Measurements from ENCODE around the gene SRC. TPM values are rescaled to one million over a fixed set of nuclear protein-coding genes. Genes with fewer than 3 reads are reported as not detected.

The SRC gene
- total RNA-seq, 2 donors from 2014 or later: 102 to 123 TPM

GRCh38 chr20:37309936-37310590 is 35.9 kb upstream of the SRC start:
- no peaks in the 10 kb centered on the region for H3K27me3 ChIP-seq
- DNase-seq: no peak
- H3K9me3 ChIP-seq: no peaks in the 10 kb centered on the region
- no peak overlapping the region for H3K4me3 ChIP-seq
- no peak overlapping the region for H3K27ac ChIP-seq
- intact Hi-C loops (cut with DNase I): no loop called here
- TF ChIP-seq, protein P1, sequence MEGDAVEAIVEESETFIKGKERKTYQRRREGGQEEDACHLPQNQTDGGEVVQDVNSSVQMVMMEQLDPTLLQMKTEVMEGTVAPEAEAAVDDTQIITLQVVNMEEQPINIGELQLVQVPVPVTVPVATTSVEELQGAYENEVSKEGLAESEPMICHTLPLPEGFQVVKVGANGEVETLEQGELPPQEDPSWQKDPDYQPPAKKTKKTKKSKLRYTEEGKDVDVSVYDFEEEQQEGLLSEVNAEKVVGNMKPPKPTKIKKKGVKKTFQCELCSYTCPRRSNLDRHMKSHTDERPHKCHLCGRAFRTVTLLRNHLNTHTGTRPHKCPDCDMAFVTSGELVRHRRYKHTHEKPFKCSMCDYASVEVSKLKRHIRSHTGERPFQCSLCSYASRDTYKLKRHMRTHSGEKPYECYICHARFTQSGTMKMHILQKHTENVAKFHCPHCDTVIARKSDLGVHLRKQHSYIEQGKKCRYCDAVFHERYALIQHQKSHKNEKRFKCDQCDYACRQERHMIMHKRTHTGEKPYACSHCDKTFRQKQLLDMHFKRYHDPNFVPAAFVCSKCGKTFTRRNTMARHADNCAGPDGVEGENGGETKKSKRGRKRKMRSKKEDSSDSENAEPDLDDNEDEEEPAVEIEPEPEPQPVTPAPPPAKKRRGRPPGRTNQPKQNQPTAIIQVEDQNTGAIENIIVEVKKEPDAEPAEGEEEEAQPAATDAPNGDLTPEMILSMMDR (IDR thresholded peaks at IDR 0.05): no peak
- no peaks in the 10 kb centered on the region for H3K36me3 ChIP-seq
- no peak overlapping the region for H3K9ac ChIP-seq (ENCODE audit: low read depth in 2 of 2, low read length in 2 of 2)
- no peaks in the 10 kb centered on the region for H3K4me1 ChIP-seq

- intact Hi-C loops (cut with DNase I): no loop called here
- Histone ChIP-seq H3K4me3 (no peak overlapping the region), H3K36me3 (no peaks in the 10 kb centered on the region), H3K27me3 (no peaks in the 10 kb centered on the region), H3K9me3 (no peaks in the 10 kb centered on the region), H3K9ac (ENCODE audit: low read depth in 2 of 2, low read length in 2 of 2) (no peak overlapping the region), H3K27ac (no peak overlapping the region), H3K4me1 (peaks cover 3% of the 10 kb centered on the region)
- DNase-seq: no peak
- TF ChIP-seq, protein P1 (IDR thresholded peaks at IDR 0.05): no peak
These were observed 35.0 kb upstream of the SRC start for GRCh38 chr20:37310951-37311350.

DNA sequence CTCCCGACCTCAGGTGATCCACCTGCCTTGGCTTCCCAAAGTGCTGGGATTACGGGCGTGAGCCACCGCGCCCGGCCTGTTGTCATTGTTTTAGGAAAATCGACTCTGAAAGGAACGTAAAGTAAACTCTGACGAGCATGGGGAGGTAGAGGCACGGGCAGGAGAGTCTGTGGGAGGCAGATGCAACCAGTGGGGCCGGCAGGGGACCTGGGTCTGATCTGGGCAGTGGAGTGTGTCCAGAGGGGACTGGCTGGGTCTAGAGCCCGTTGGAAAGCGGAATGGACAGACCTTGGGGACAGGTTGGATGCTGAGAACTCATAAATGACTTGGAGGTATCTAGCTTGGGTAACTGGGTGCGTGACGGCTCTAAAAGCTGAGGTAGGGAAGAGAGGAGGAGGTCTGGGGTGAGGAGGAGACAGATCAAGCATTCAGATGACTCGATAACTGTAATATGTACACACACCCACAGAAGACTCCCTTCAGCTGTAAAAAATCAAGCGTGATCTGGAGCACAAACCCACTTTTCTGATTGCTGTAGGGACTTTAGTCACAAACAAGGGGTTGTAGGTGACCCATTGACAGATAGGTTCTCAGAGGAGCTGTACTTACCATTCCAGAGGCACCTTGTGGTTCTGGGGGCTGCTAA is 34.1 kb upstream of the SRC start:
- intact Hi-C loops (cut with DNase I): no loop called here
- no peaks in the 10 kb centered on the region for H3K9me3 ChIP-seq
- no peaks in the 10 kb centered on the region for H3K36me3 ChIP-seq
- H3K9ac ChIP-seq (ENCODE audit: low read depth in 2 of 2, low read length in 2 of 2): no peak overlapping the region
- no peak for DNase-seq
- TF ChIP-seq, protein P1 (IDR thresholded peaks at IDR 0.05): no peak
- H3K4me3 ChIP-seq: no peak overlapping the region
- no peaks in the 10 kb centered on the region for H3K27me3 ChIP-seq
- H3K27ac ChIP-seq: no peak overlapping the region
- H3K4me1 ChIP-seq: peaks cover 3% of the 10 kb centered on the region

GRCh38 chr20:37313546-37314091 is 32.3 kb upstream of the SRC start:
- no peak for DNase-seq
- Histone ChIP-seq H3K9me3 (no peaks in the 10 kb centered on the region), H3K27me3 (no peaks in the 10 kb centered on the region), H3K9ac (ENCODE audit: low read depth in 2 of 2, low read length in 2 of 2) (no peak overlapping the region), H3K4me3 (no peak overlapping the region), H3K4me1 (peaks cover 3% of the 10 kb centered on the region), H3K27ac (peak overlapping the region; percentile 23), H3K36me3 (no peaks in the 10 kb centered on the region)
- TF ChIP-seq, protein P1 (IDR thresholded peaks at IDR 0.05): no peak
- intact Hi-C loops (cut with DNase I): no loop called here

DNA sequence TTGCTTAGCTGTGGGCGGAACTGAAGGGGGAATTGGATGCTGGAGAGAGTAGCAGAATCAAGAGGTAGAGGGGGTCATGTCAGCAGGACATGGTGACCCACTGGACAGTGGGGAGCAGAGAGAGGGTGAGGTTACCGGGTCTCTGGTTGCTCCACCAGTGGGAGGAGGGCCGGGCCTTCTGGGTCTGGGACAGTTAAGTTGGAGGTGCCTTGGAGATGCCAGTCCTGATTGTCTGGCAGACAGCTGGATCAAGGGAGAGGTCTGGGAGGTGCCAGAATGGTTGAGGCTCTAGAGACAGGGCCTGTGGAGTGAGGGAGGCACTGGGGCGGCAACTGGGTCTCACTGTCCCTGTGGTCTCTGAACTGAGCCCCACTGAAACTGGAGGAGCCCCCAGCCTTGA is 31.8 kb upstream of the SRC start:
- peak overlapping the region in 1 of 2 donors; percentile 22 for H3K9ac ChIP-seq (ENCODE audit: low read depth in 2 of 2, low read length in 2 of 2)
- H3K36me3 ChIP-seq: no peaks in the 10 kb centered on the region
- H3K27ac ChIP-seq: peak overlapping the region; percentile 23
- intact Hi-C loops (cut with DNase I): no loop called here
- DNase-seq: no peak
- no peaks in the 10 kb centered on the region for H3K9me3 ChIP-seq
- H3K4me3 ChIP-seq: no peak overlapping the region
- H3K4me1 ChIP-seq: peaks cover 3% of the 10 kb centered on the region
- TF ChIP-seq, protein P1 (IDR thresholded peaks at IDR 0.05): no peak
- H3K27me3 ChIP-seq: no peaks in the 10 kb centered on the region

All from colonic mucosa (tissue), 4 donors.